Measurements from ENCODE around the gene MYL10. TPM values are rescaled to one million over a fixed set of nuclear protein-coding genes. Genes with fewer than 3 reads are reported as not detected.

MYL10 gene
- total RNA-seq, 2 experiments from 2014 or later = not detected

GRCh38 chr7:101567230-101567629 lies 61.9 kb downstream of the MYL10 start:
- Mint-ChIP-seq H3K4me3 (no peak overlapping the region), H3K9me3 (ENCODE audit: insufficient read depth) (peaks cover 5% of the 10 kb centered on the region), H3K36me3 (ENCODE audit: low read depth) (no peaks in the 10 kb centered on the region), H3K27me3 (ENCODE audit: low read depth) (peaks cover 12% of the 10 kb centered on the region), H3K4me1 (ENCODE audit: low read depth) (peaks cover 17% of the 10 kb centered on the region), H3K27ac (no peak overlapping the region)
- ChIA-PET CTCF (interaction anchor here (1.5 kb wide), 1 partner anchor 24 kb away, joined by 4 read pairs; no protein-coding TSS in a partner anchor), POLR2A (no interaction called here)
- no peak for DNase-seq
- no peak for ATAC-seq

DNA sequence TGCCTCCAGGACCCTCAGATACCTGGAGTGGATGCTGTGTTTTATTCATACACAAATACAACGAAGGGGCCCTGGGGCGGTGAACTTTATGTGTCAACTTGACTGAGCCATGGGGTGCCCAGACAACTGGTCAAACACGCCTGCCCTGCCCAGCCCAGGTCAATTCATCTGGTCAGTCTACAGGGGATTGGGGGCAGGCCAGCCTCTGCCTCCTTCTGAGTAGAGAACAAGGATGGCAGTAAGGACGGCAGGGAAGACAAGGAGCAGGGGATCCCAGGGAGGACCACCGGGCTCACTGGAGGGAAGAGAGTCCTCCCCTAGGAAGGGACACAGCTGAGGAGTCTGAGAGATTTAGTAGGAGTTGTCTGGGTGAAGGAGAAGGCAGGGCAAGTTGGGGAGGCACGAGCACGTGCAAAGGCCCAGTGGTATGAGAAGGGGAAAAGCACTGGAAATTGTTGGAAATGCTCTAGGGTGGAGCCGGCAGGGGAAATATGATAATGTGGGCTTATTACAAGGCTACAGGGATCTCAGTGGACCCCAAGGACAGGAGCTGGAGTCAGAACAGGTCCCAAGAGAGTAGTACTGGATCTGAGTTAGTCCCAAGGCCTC lies 63.4 kb downstream of the MYL10 start:
- DNase-seq (no peak), ATAC-seq (no peak)
- Mint-ChIP-seq H3K27ac (no peak overlapping the region), H3K27me3 (ENCODE audit: low read depth) (peaks cover 10% of the 10 kb centered on the region), H3K4me1 (ENCODE audit: low read depth) (peaks cover 17% of the 10 kb centered on the region), H3K9me3 (ENCODE audit: insufficient read depth) (peaks cover 5% of the 10 kb centered on the region), H3K36me3 (ENCODE audit: low read depth) (no peaks in the 10 kb centered on the region), H3K4me3 (no peak overlapping the region)
- CTCF ChIA-PET = no interaction called here
- POLR2A ChIA-PET = no interaction called here

- H3K36me3 Mint-ChIP-seq (ENCODE audit: low read depth) = no peaks in the 10 kb centered on the region
- ATAC-seq = no peak
- H3K27me3 Mint-ChIP-seq (ENCODE audit: low read depth) = peaks cover 7% of the 10 kb centered on the region
- POLR2A ChIA-PET = no interaction called here
- peaks cover 3% of the 10 kb centered on the region for H3K9me3 Mint-ChIP-seq (ENCODE audit: insufficient read depth)
- H3K4me3 Mint-ChIP-seq = no peak overlapping the region
- H3K4me1 Mint-ChIP-seq (ENCODE audit: low read depth) = peaks cover 17% of the 10 kb centered on the region
- no peak for DNase-seq
- no peak overlapping the region for H3K27ac Mint-ChIP-seq
- CTCF ChIA-PET = no interaction called here
Observed at GRCh38 chr7:101564778-101565211, 64.3 kb downstream of the MYL10 start.

DNA sequence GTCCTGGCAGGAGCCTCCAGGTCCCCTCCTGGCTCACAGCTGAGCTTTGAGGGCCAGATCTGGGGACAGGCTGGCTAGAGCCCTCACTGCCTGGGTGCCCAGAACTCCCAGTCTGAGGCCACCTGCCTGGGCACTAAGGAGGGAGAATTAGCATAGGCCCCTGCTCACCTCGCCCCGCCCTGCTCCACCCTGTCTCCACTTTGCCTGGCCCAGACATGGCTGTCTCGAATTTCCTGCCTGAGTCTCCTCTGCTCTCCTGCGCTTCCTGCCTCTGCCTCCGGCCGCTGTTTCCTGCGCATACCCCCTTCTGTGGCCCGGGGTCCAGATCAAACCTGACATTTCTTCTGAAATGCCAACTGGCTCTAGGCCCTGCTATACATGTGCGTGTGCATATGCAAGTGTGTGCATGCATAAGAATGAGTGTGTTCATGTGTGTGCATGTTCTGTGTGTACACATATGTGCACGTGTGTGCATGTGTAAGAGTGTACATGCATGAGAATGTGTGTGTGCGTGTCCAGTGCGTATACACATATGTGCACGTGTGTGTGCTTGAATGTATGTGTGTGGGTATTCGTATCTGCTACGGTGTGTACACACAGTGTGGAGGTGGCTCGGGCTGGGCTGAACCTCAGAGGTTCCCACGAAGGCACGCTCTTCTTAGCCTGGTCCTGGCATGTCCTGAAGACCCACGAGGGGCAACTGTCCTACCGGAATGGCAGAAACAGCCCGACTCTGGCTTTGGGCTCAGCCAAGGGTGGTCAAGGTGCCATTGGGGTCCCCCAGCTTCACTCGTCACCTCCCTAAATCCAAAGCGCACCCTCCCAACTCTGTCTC lies 64.9 kb downstream of the MYL10 start:
- POLR2A ChIA-PET = no interaction called here

More for the DNA sequence above, 64.9 kb downstream of the MYL10 start:
- Mint-ChIP-seq H3K36me3 (ENCODE audit: low read depth) (no peaks in the 10 kb centered on the region), H3K9me3 (ENCODE audit: insufficient read depth) (no peaks in the 10 kb centered on the region), H3K27me3 (ENCODE audit: low read depth) (peaks cover 7% of the 10 kb centered on the region), H3K27ac (peak overlapping the region; percentile 12), H3K4me3 (no peak overlapping the region), H3K4me1 (ENCODE audit: low read depth) (peaks cover 17% of the 10 kb centered on the region)
- DNase-seq (no peak), ATAC-seq (peak; percentile 52)
- CTCF ChIA-PET = no interaction called here

Other genes starting within 250 kb of the MYL10 start
- gene CUX1, start 188.3 kb upstream of the MYL10 start, total RNA-seq = 10 to 100 TPM; 30.7 to 31.2 TPM